GM12873 (cell line): ENCODE measurements around the gene RBM28.

Source experiments
- TF ChIP-seq, protein P1 (sequence below): IDR thresholded peaks from 2 replicates; pipeline ENCODE4 v1.5.1; 2012; ENCODE audit warnings: low read depth, mild to moderate bottlenecking, moderate library complexity, low read length, control low read depth; ENCODE audit not compliant: insufficient read depth; ENCODE audit errors: missing control alignments

The RBM28 gene

DNA sequence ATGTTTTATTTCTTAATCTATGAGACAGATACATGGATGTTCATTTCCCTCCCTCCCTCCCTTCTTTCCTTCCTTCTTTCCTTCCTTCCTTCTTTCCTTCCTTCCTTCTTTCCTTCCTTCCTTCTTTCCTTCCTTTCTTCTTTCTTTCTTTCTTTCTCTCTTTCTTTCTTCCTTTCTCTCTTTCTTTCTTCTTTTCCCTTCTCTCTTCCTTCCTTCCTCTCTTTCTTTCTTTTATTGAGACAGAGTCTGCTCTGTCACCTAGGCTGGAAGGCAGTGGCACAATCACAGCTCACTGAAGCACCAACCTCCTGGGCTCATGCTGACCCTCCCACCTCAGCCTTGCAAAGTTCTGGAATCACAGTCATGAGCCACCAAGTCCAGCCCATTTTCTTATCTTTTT, 23.3 kb upstream of the RBM28 start:
- TF ChIP-seq, protein P1, sequence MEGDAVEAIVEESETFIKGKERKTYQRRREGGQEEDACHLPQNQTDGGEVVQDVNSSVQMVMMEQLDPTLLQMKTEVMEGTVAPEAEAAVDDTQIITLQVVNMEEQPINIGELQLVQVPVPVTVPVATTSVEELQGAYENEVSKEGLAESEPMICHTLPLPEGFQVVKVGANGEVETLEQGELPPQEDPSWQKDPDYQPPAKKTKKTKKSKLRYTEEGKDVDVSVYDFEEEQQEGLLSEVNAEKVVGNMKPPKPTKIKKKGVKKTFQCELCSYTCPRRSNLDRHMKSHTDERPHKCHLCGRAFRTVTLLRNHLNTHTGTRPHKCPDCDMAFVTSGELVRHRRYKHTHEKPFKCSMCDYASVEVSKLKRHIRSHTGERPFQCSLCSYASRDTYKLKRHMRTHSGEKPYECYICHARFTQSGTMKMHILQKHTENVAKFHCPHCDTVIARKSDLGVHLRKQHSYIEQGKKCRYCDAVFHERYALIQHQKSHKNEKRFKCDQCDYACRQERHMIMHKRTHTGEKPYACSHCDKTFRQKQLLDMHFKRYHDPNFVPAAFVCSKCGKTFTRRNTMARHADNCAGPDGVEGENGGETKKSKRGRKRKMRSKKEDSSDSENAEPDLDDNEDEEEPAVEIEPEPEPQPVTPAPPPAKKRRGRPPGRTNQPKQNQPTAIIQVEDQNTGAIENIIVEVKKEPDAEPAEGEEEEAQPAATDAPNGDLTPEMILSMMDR: no peak

DNA sequence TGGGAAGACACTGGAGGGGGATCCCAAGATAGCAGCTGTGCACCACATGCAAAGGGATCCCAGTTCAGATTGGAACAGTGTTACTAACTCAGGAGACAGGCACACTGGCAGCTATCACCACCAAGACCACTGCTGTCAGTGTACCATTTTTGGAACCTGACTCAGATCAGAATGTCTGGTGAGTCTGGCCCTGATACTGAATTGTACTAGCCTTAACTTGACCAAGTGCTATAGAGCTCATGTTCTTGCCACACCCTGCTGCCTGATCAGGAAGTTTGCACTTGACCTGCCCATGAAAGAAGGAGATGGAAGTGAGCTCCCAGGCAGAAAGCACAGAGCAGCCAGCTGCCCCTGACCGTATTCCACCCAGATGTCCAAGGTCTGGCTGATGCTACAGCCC, 22.6 kb upstream of the RBM28 start:
- TF ChIP-seq, protein P1: no peak

DNA sequence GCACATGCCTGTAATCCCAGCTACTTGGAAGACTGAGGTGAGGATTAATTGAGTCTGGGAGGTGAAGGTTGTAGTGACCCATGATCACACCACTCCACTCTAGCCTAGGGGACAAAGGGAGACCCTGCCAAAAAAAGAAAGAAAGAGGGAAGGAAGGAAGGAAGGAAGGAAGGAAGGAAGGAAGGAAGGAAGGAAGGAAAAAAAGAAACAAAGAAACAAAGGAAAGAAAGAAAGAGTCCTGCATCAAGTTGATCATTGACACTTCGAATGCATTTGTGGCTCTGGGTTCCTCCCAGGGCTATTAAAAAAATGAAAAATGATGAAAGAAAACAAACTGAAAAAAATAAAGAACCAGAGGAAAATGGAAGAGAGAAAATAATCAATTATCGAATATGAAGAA, 21.7 kb upstream of the RBM28 start:
- TF ChIP-seq, protein P1: no peak

DNA sequence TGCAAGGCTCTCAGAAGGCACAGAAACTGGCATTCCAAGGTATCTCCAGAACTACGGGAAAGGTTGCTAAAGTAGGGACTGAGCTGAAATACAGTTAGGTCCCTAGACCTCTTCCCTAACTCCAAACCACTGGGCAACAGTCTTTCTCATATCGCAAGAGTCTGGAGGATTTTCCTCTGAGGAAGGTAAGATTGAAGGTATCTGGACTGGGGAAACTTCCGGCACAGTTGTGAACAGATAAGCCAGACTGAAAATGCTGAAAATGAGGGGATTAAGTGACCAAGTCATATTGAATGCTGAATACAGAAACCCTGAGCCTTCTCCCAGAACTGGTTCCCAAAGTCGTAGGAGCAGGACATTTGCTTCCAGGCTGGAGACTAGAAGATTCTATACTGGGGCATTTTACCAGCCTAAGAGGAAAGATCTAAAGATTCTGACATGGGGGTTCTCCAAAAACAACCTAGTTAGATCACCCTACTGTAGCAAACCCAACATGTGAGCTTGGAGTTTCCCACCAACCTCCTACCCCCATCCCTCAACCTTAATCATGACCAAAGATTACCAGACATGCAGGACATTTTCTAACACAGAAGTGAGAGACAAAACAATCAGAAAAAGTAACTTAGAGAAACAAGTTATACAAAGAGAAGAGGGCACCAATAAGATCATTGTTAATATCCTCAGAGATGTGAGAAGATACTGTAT, 20.6 kb upstream of the RBM28 start:
- TF ChIP-seq, protein P1: no peak

DNA sequence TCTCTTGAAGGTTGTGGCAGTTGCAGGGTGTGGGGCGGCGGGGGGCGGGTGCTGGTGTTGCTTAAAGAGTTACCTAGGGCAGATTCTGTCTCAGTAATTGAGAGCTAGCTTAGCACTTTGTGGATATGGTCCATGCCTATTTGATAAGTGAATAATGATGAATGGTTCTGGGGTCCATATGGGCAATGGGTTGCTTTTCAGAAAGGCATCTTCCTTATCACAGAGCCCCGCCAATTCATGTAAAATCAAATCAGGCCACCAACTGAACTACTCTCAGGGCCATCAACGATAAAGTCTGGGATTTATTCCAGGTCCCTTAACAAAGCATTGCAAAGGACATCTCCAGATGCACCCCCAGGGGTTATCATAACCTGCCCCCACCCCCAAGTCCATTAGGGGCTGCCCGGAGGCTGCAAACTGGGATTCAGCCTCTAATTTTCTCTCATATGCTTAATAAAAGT, 19.6 kb upstream of the RBM28 start:
- TF ChIP-seq, protein P1: no peak

DNA sequence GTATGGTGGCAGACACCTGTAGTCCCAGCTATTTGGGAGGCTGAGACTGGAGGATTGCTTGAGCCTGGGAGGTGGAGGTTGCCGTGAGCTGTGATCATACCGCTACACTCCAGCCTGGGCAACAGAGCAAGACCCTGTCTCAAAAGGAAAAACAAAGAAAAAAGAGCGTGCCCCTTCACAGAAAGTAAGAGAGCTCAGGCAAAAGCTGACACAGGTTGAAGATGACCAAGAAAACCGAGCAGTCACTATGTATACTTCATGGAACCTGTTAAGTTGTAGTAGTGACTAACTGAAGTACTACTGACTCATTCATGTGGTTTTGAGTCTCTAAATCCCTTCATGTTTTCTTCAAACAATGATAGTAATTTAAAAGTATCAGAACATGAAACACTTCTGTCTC, 19.0 kb upstream of the RBM28 start:
- TF ChIP-seq, protein P1: no peak

DNA sequence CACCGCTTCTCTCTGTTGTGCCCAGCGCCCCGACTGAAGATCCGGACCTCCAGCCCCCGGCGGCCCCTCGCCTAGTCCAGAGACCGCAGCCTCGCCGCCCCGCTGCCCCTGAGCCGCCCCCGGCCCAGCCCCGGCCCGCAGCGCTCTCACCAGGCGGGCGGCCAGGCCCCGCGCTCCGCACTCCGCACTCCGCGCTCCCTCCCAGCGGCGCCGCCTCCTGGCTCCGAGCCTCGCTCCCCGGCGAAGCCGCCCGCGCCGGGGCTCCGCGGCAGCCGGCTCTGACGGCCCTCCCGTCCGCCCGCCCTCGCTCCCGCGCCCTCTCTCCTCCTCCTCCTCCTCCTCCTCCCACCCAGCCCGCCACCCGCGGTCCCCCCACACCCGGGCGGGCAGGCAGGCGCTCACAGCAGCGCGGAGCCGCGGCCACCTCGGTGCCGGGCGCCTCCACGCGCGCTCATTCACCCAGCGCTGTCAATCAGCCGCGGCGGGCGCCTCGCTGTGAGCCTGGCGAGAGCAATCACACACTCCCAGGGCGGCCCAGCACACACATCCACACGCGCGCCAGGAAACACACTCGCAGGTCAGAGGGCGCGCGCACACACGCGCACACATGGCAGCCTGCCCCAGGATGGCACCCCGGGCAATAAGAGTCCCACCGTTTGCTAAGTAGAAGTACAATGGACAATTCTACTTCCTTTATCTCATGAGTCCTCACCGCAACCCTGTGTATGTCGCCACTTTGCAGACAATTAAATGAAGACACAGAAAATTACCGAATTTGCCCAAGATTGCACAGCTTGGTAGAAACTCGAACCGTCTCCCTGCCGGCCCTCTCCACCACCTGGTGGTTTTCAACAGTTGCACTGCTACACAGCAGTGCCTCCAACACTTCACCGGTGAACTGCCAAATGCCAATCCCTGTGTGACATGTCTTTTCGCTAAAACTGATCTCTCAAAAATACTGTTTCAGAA, 18.0 kb upstream of the RBM28 start, which contains the start of gene PRRT4:
PRRT4 (minus strand) TSS at position 280 of the 969 bp plus-strand sequence.
- TF ChIP-seq, protein P1: no peak
